ENCODE results near the gene PDE6A.

Gene PDE6A

DNA sequence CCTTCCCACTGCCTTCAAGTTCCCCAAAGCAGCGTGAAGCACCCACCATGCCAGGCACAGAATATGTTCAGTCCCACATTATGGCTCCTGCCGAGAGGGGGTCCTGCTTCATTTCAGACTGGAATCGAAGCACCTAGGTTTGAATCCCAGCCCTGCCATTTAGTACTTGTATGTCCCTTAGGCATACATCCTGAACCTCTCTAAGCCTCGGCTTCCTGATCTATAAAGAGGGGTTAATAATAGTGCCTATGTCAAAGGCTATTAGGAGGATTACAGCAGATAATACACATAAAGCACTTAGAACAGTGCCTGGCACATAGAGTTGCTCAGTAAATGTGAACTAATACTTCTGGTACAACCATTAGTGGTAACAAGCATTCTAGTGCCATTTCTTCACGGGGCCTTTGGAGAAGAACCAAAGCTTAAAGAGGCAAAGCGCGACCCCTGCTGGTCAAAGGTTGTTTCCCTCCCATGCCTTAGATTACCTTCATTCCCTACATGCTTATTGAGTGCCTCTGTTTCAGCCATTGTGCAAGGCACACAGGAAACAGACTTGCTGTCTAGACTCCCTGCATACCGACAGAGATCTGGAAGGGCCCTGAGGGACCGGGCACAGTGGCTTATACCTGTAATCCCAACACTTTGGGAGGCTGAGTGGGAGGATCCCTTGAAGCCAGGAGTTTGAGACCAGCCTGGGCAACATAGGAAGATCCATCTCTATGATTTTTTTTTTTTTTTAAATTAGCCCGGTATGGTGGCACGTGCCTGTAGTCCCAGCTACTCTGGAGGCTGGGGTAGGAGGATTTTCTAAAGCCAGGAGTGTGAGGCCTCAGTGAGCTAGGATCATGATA, 116.2 kb downstream of the PDE6A start:
- Histone ChIP-seq H3K4me3 (no peak overlapping the region), H3K27ac (no peak overlapping the region)

- H3K4me3 ChIP-seq: no peak overlapping the region
- no peak overlapping the region for H3K27ac ChIP-seq
Observed at GRCh38 chr5:149827546-149827945, 117.0 kb downstream of the PDE6A start.

DNA sequence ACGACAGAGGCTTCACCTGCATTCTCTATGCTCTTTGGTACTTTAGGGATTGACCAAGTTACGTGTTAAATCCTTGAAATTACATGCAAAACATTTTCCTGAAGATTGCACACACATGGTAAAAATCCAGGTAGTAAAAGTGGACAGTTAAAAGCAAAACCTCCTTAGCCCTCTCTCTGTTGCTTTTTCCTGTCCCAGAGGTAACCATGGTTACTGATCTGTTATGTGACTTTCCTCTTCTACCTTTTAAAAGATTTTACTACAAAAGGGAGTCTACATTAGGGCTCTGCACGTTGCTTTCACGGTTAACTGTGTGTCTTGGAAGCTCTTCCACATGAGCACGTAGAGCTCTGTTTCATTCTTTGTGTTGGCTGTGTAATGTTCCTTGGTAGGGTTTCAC, 117.5 kb downstream of the PDE6A start:
- H3K4me3 ChIP-seq: no peak overlapping the region

GRCh38 chr5:149826574-149826973, 118.0 kb downstream of the PDE6A start:
- no peak overlapping the region for H3K4me3 ChIP-seq
- H3K27ac ChIP-seq: no peak overlapping the region

More for the DNA sequence above, 117.5 kb downstream of the PDE6A start:
- no peak overlapping the region for H3K27ac ChIP-seq

DNA sequence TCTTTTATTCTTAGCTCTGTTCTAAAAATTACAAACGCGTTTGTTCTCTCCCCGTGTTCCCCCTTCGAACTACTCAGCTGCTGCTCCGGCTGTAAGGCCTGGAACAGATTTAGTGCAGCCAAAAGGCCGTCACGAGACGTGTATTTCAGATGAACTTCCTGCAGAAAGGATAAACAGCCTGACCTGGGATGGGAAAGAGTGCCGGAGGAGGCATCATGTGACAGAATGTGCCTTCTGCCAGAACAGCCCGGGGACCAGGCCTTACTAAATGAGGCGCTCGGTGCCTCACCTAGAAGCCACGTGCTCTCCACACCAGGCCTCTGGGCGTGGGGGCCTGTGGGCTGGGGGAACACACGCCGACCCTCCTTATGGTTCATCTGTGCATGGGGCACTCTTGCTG, 119.7 kb downstream of the PDE6A start:
- Histone ChIP-seq H3K27ac (peak overlapping the region in 4 of 21 experiments; percentile 5 to 60 (median 19)), H3K4me3 (no peak overlapping the region)

DNA sequence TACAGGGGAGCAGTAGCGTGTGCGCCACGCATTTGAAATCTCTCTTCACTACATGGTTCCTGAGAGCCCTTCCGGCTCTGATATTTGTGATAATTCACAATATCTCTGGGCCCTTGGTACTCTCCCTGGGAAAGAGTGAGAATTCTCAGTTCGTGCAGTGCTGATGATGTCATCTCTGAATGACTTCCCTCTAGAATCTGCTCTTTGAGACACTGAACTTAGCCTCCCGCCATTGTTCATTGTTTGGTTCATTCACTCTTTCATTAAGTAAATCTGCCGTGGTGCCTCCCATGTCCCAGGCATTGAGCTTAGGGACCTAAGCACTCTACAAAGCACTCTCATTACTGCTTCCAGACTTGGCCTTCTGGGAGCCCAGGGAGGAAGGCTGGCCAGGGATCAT, 120.5 kb downstream of the PDE6A start:
- peak overlapping the region in 5 of 21 experiments; percentile 5 to 60 (median 23) for H3K27ac ChIP-seq
- no peak overlapping the region for H3K4me3 ChIP-seq

- peak overlapping the region in 1 of 21 experiments; percentile 31 for H3K27ac ChIP-seq
- no peak overlapping the region for H3K4me3 ChIP-seq
Observed at GRCh38 chr5:149823375-149823774, 121.2 kb downstream of the PDE6A start.

GRCh38 chr5:149822301-149822700, 122.3 kb downstream of the PDE6A start:
- Histone ChIP-seq H3K4me3 (no peak overlapping the region), H3K27ac (no peak overlapping the region)

- Histone ChIP-seq H3K27ac (no peak overlapping the region), H3K4me3 (no peak overlapping the region)
Observed at GRCh38 chr5:149820536-149821510, 123.8 kb downstream of the PDE6A start.

- Histone ChIP-seq H3K27ac (no peak overlapping the region), H3K4me3 (no peak overlapping the region)
Observed at GRCh38 chr5:149820012-149820411, 124.6 kb downstream of the PDE6A start.

- Histone ChIP-seq H3K27ac (no peak overlapping the region), H3K4me3 (no peak overlapping the region)
Observed at GRCh38 chr5:149818116-149818515, 126.5 kb downstream of the PDE6A start.

DNA sequence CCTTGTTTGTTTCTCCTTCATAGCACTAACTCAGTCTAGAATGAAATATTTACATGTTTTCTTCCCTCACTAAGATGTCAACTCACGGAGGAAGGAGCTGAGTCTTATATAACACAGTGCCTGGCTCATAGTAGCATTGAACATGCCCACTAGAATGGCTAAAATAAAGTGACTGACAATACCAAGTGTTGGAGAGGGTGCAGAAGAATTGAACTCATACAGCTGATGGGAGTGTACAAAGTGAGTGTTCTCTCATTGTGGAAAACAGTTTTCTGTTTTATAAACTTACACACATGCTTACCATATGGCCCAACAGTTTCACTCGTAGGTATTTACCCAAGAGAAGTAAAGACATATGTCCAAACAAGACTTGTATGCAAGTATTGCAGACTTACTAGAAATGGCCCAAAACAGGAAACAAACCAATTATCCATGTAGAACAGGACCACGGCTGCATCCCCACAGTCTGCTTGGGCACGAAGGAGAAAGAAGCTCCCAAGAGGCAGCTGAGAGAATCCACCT, 127.0 kb downstream of the PDE6A start:
- H3K27ac ChIP-seq: no peak overlapping the region

DNA sequence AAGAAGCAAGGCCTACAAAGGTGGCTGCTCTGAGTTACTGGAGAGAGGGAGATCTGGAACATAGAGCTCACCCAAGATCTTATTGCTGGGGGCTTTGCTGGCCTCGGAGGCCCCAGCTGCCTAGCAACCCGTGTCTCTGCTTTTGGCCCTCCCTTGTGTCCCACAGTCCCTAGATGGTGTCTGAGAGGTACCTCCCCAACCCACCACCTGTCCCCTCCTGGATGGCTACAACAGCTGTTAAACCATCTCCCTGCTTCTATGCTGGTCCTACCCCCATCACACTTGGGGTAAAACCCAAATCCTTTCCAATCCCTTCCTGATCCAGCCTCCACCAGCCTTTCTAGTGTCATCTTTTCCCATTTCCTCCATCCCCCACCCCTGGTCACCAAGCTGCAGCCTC, 127.9 kb downstream of the PDE6A start:
- H3K4me3 ChIP-seq: no peak overlapping the region
- no peak overlapping the region for H3K27ac ChIP-seq

More for the DNA sequence above, 127.0 kb downstream of the PDE6A start:
- no peak overlapping the region for H3K4me3 ChIP-seq

DNA sequence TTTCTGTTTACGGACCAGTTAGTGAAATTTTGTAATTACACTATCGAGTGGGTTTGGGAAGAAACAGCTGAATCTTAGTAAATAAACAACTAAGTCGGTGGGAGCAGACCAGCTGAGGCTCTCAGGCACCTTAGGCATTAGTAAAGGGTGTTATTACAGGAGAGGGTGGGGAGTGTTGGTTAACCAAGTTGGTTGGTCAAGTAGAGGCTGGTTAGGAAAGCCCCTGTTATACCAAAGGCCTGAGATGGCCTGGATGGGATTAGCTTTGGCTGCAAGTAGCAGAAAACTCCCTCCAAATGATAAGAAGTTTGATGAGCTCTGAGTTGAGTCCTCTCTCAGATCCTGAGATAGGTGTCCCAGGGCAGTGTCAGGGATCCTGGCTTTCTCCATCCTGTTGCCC, 133.1 kb downstream of the PDE6A start:
- Histone ChIP-seq H3K27ac (no peak overlapping the region), H3K4me3 (no peak overlapping the region)

DNA sequence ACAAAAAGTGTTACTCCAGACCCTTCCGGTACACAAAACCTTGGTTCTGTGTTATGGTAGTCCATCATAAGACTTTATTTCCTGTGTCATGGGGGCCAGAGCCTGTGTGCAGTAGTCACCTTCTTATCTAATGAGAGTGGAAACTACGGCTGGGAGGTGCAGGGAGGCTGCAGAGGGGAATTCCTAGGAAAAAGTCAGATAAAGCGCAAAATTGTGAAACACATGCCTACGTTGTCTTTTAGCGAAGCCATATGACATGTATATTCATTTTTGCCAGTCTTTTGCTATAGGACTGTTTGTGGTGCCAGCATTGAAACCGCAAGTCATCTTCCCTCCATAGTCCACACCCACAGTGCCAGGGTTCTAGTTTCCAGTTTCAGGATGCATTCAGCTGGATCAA, 133.7 kb downstream of the PDE6A start:
- H3K27ac ChIP-seq: no peak overlapping the region
- no peak overlapping the region for H3K4me3 ChIP-seq

- no peak overlapping the region for H3K4me3 ChIP-seq
- H3K27ac ChIP-seq: peak overlapping the region in 1 of 21 experiments; percentile 37
Observed at GRCh38 chr5:149809931-149810691, 134.5 kb downstream of the PDE6A start.

GRCh38 chr5:149808264-149808982, 136.2 kb downstream of the PDE6A start:
- Histone ChIP-seq H3K4me3 (no peak overlapping the region), H3K27ac (no peak overlapping the region)

All from skin epidermis (tissue), 12 donors.